Measurements from ENCODE around the gene TP53RK. TPM values are rescaled to one million over a fixed set of nuclear protein-coding genes. Genes with fewer than 3 reads are reported as not detected.

The TP53RK gene
- total and polyA plus RNA-seq, 2 donors (not counting 1 experiment from before 2014, with no cell fraction given) = 3.1 to 22.5 TPM

GRCh38 chr20:46648903-46649649, 40.2 kb downstream of the TP53RK start:
- Mint-ChIP-seq H3K27ac (no peak overlapping the region), H3K9me3 (ENCODE audit: insufficient read depth) (no peaks in the 10 kb centered on the region), H3K4me3 (no peak overlapping the region), H3K27me3 (peaks cover 39% of the 10 kb centered on the region), H3K4me1 (no peaks in the 10 kb centered on the region)
- Histone ChIP-seq H3K4me1 (ENCODE audit: control insufficient read depth in 2 of 2, insufficient read depth in 2 of 2, low read length in 2 of 2) (no peaks in the 10 kb centered on the region), H2AFZ (ENCODE audit: insufficient read depth, low read depth, low read length, poor library complexity, severe bottlenecking) (no peak overlapping the region), H3K4me2 (replicated peaks; ENCODE audit: low read depth, low read length, poor library complexity, severe bottlenecking) (no peak overlapping the region), H3K79me2 (ENCODE audit: control insufficient read depth, insufficient read depth, low read length) (no peaks in the 10 kb centered on the region), H3K9ac (ENCODE audit: low read length) (no peak overlapping the region), H3K9me3 (ENCODE audit: control extremely low read depth in 1 of 3, control insufficient read depth in 2 of 3, insufficient read depth in 1 of 3, low read length in 2 of 3) (peaks cover 0 to 4% (median 0%) of the 10 kb centered on the region in 3 donors), H3K27me3 (replicated peaks in 1 of 4; ENCODE audit: control extremely low read depth in 1 of 4, control insufficient read depth in 3 of 4, insufficient read depth in 4 of 4, low read length in 3 of 4) (peaks cover 0 to 35% (median 10%) of the 10 kb centered on the region in 4 experiments), H3K36me3 (replicated peaks in 1 of 2; ENCODE audit: control extremely low read depth in 1 of 2, control insufficient read depth in 1 of 2, extremely low read depth in 1 of 2, insufficient read depth in 2 of 2, low read length in 1 of 2) (no peaks in the 10 kb centered on the region), H3K27ac (ENCODE audit: low read length in 2 of 2) (no peak overlapping the region), H4K20me1 (ENCODE audit: control insufficient read depth, insufficient read depth, low read length, poor library complexity, severe bottlenecking) (no peaks in the 10 kb centered on the region), H3K4me3 (ENCODE audit: control extremely low read depth in 1 of 5, extremely low read depth in 1 of 5, insufficient read depth in 1 of 5, low read depth in 2 of 5, low read length in 4 of 5) (no peak overlapping the region)
- TF ChIP-seq, protein P1, sequence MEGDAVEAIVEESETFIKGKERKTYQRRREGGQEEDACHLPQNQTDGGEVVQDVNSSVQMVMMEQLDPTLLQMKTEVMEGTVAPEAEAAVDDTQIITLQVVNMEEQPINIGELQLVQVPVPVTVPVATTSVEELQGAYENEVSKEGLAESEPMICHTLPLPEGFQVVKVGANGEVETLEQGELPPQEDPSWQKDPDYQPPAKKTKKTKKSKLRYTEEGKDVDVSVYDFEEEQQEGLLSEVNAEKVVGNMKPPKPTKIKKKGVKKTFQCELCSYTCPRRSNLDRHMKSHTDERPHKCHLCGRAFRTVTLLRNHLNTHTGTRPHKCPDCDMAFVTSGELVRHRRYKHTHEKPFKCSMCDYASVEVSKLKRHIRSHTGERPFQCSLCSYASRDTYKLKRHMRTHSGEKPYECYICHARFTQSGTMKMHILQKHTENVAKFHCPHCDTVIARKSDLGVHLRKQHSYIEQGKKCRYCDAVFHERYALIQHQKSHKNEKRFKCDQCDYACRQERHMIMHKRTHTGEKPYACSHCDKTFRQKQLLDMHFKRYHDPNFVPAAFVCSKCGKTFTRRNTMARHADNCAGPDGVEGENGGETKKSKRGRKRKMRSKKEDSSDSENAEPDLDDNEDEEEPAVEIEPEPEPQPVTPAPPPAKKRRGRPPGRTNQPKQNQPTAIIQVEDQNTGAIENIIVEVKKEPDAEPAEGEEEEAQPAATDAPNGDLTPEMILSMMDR (IDR thresholded peaks at IDR 0.05) = no peak
- TF ChIP-seq EZH2 (IDR thresholded peaks at IDR 0.05; ENCODE audit: borderline replicate concordance, insufficient read depth, low read depth, low read length, poor library complexity, severe bottlenecking) = no peak
- ChIA-PET POLR2A (no interaction called here), CTCF (interaction anchor here (1.1 kb wide), 1 partner anchor 25 kb away, joined by 3 read pairs; no protein-coding TSS in a partner anchor)
- intact Hi-C loops (cut with micrococcal nuclease) = no loop called here
- DNase-seq (no peak), ATAC-seq (ENCODE audit: low read depth) (no peak)
- WGBS (ENCODE audit: insufficient coverage) = 83% methylated on average over 5 of the region's 8 CpGs

- ChIA-PET POLR2A (no interaction called here), CTCF (no interaction called here)
- TF ChIP-seq EZH2 (IDR thresholded peaks at IDR 0.05; ENCODE audit: borderline replicate concordance, insufficient read depth, low read depth, low read length, poor library complexity, severe bottlenecking) = no peak
- TF ChIP-seq, protein P1 (IDR thresholded peaks at IDR 0.05) = no peak
- H3K27ac Mint-ChIP-seq = no peak overlapping the region
- H3K27me3 ChIP-seq (replicated peaks in 1 of 4; ENCODE audit: control extremely low read depth in 1 of 4, control insufficient read depth in 3 of 4, insufficient read depth in 4 of 4, low read length in 3 of 4) = peaks cover 0 to 35% (median 10%) of the 10 kb centered on the region in 4 experiments
- no peaks in the 10 kb centered on the region for H3K4me1 ChIP-seq (ENCODE audit: control insufficient read depth in 2 of 2, insufficient read depth in 2 of 2, low read length in 2 of 2)
- no peak overlapping the region for H3K4me3 ChIP-seq (ENCODE audit: control extremely low read depth in 1 of 5, extremely low read depth in 1 of 5, insufficient read depth in 1 of 5, low read depth in 2 of 5, low read length in 4 of 5)
- H3K4me3 Mint-ChIP-seq = no peak overlapping the region
- no peak overlapping the region for H2AFZ ChIP-seq (ENCODE audit: insufficient read depth, low read depth, low read length, poor library complexity, severe bottlenecking)
- no peak for DNase-seq
- H3K36me3 ChIP-seq (replicated peaks in 1 of 2; ENCODE audit: control extremely low read depth in 1 of 2, control insufficient read depth in 1 of 2, extremely low read depth in 1 of 2, insufficient read depth in 2 of 2, low read length in 1 of 2) = no peaks in the 10 kb centered on the region
- no peaks in the 10 kb centered on the region for H3K4me1 Mint-ChIP-seq
- H3K27me3 Mint-ChIP-seq = peaks cover 38% of the 10 kb centered on the region
- H3K4me2 ChIP-seq (replicated peaks; ENCODE audit: low read depth, low read length, poor library complexity, severe bottlenecking) = no peak overlapping the region
- H4K20me1 ChIP-seq (ENCODE audit: control insufficient read depth, insufficient read depth, low read length, poor library complexity, severe bottlenecking) = no peaks in the 10 kb centered on the region
- H3K9ac ChIP-seq (ENCODE audit: low read length) = no peak overlapping the region
- intact Hi-C loops (cut with micrococcal nuclease) = no loop called here
- ATAC-seq (ENCODE audit: low read depth) = no peak
- WGBS (ENCODE audit: insufficient coverage) = 68% methylated on average over 4 of the region's 4 CpGs
- no peaks in the 10 kb centered on the region for H3K9me3 Mint-ChIP-seq (ENCODE audit: insufficient read depth)
- peaks cover 0 to 4% (median 0%) of the 10 kb centered on the region in 3 donors for H3K9me3 ChIP-seq (ENCODE audit: control extremely low read depth in 1 of 3, control insufficient read depth in 2 of 3, insufficient read depth in 1 of 3, low read length in 2 of 3)
- H3K27ac ChIP-seq (ENCODE audit: low read length in 2 of 2) = no peak overlapping the region
- no peaks in the 10 kb centered on the region for H3K79me2 ChIP-seq (ENCODE audit: control insufficient read depth, insufficient read depth, low read length)
Measured at GRCh38 chr20:46647469-46647868, 41.8 kb downstream of the TP53RK start.

Measured in B cell (primary cell).